SK-N-SH (cell line): ENCODE measurements around the gene NUMB.

ENCODE experiments used
- GABPA ChIP-seq: IDR thresholded peaks from 2 replicates; pipeline ENCODE4 v1.4.0; 2012; ENCODE audit warnings: low read depth, mild to moderate bottlenecking
- JUND ChIP-seq: IDR thresholded peaks from 2 replicates; pipeline ENCODE4 v1.4.0; 2012
- NFIC ChIP-seq: IDR thresholded peaks from 2 replicates; pipeline ENCODE4 v1.4.0; 2012; ENCODE audit warnings: borderline replicate concordance
- NRF1 ChIP-seq: IDR thresholded peaks from 2 replicates; pipeline ENCODE4 v1.6.1; 2012; ENCODE audit warnings: low read depth, mild to moderate bottlenecking, low read length
- POLR2AphosphoS5 ChIP-seq: IDR thresholded peaks from 2 replicates; pipeline ENCODE4 v1.6.1; 2012; ENCODE audit warnings: low read depth, low read length
- RAD21 ChIP-seq: IDR thresholded peaks from 2 replicates; pipeline ENCODE4 v1.6.1; 2012; ENCODE audit warnings: mild to moderate bottlenecking, low read length
- RFX5 ChIP-seq: IDR thresholded peaks from 2 replicates; pipeline ENCODE4 v1.6.1; 2012; ENCODE audit warnings: mild to moderate bottlenecking, improper control_type of control experiment, low read length
- TAF1 ChIP-seq: IDR thresholded peaks from 2 replicates; pipeline ENCODE4 v1.6.1; 2012; ENCODE audit warnings: low read depth, mild to moderate bottlenecking, low read length, moderate library complexity, borderline replicate concordance
- ZBTB33 ChIP-seq: IDR thresholded peaks from 2 replicates; pipeline ENCODE4 v1.4.0; 2012; ENCODE audit warnings: low read depth, borderline replicate concordance
- TF ChIP-seq, protein P1 (sequence below): fragments of 200-600 bp; sonication (generic); IDR thresholded peaks from 2 replicates; pipeline ENCODE4 v1.6.1; 2017; ENCODE audit warnings: antibody characterized with exemption, mild to moderate bottlenecking, moderate library complexity
- TF ChIP-seq, protein P2 (sequence below): IDR thresholded peaks from 2 replicates; pipeline ENCODE4 v1.6.1; 2012; ENCODE audit warnings: mild to moderate bottlenecking, low read depth, low read length, moderate library complexity

DNA sequence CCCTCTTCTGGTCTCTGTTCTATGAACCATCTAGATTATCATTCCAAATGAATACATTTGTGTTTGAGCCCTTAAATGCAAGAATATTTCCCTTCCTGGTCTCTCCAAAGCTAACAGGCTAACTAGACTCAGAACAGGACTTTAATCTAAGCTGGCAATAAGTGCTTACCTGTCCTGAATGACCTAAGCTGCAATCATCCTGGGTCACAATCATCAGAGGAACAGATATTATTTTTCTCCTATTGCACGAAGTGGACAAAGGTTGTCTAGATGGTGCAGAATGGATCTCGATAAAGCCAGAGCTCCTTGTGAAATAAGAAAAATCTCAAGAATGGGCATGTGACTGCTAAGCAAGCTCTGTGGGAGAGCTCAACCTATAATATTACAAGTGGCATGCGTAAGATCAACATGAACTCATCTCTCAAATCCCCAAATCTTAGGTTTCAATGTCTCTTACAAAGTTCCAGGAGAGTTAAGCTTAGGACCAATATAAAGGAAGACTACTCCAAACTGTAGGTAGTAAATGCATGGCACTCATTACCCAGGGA, 10.6 kb upstream of the NUMB start:
- TF ChIP-seq, protein P1, sequence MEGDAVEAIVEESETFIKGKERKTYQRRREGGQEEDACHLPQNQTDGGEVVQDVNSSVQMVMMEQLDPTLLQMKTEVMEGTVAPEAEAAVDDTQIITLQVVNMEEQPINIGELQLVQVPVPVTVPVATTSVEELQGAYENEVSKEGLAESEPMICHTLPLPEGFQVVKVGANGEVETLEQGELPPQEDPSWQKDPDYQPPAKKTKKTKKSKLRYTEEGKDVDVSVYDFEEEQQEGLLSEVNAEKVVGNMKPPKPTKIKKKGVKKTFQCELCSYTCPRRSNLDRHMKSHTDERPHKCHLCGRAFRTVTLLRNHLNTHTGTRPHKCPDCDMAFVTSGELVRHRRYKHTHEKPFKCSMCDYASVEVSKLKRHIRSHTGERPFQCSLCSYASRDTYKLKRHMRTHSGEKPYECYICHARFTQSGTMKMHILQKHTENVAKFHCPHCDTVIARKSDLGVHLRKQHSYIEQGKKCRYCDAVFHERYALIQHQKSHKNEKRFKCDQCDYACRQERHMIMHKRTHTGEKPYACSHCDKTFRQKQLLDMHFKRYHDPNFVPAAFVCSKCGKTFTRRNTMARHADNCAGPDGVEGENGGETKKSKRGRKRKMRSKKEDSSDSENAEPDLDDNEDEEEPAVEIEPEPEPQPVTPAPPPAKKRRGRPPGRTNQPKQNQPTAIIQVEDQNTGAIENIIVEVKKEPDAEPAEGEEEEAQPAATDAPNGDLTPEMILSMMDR = no peak
- TF ChIP-seq ZBTB33 (no peak), TAF1 (no peak), GABPA (no peak), RFX5 (no peak), POLR2AphosphoS5 (no peak), JUND (no peak), NFIC (no peak), RAD21 (no peak), NRF1 (no peak)
- TF ChIP-seq, protein P2, sequence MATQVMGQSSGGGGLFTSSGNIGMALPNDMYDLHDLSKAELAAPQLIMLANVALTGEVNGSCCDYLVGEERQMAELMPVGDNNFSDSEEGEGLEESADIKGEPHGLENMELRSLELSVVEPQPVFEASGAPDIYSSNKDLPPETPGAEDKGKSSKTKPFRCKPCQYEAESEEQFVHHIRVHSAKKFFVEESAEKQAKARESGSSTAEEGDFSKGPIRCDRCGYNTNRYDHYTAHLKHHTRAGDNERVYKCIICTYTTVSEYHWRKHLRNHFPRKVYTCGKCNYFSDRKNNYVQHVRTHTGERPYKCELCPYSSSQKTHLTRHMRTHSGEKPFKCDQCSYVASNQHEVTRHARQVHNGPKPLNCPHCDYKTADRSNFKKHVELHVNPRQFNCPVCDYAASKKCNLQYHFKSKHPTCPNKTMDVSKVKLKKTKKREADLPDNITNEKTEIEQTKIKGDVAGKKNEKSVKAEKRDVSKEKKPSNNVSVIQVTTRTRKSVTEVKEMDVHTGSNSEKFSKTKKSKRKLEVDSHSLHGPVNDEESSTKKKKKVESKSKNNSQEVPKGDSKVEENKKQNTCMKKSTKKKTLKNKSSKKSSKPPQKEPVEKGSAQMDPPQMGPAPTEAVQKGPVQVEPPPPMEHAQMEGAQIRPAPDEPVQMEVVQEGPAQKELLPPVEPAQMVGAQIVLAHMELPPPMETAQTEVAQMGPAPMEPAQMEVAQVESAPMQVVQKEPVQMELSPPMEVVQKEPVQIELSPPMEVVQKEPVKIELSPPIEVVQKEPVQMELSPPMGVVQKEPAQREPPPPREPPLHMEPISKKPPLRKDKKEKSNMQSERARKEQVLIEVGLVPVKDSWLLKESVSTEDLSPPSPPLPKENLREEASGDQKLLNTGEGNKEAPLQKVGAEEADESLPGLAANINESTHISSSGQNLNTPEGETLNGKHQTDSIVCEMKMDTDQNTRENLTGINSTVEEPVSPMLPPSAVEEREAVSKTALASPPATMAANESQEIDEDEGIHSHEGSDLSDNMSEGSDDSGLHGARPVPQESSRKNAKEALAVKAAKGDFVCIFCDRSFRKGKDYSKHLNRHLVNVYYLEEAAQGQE = no peak
